Measurements from ENCODE around the gene CMYA5. TPM values are rescaled to one million over a fixed set of nuclear protein-coding genes. Genes with fewer than 3 reads are reported as not detected.

Gene CMYA5
- total RNA-seq, 6 experiments from 2014 or later = 0.31 to 0.87 (median 0.43) TPM

DNA sequence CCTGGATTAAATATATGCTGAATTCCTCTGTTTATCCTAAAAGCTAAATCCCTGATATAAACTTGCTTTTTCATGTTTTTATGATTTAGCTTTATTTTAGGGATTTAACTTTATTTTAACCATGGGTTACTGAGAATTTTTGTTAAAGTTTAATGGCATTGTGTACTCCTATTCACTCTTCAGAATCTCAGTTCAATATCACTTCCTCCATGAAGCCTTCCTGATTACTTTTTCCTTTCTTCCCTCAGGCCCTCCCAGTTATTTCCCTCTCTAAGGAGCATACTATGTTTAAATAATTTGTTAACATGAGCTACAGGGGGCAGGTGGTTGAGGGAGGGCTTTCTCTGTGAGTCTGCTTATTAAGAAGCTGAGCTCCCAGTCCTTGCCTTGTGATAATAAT lies 151.5 kb downstream of the CMYA5 start:
- DNase-seq = no peak
- no peak overlapping the region for H3K4me3 Mint-ChIP-seq

DNA sequence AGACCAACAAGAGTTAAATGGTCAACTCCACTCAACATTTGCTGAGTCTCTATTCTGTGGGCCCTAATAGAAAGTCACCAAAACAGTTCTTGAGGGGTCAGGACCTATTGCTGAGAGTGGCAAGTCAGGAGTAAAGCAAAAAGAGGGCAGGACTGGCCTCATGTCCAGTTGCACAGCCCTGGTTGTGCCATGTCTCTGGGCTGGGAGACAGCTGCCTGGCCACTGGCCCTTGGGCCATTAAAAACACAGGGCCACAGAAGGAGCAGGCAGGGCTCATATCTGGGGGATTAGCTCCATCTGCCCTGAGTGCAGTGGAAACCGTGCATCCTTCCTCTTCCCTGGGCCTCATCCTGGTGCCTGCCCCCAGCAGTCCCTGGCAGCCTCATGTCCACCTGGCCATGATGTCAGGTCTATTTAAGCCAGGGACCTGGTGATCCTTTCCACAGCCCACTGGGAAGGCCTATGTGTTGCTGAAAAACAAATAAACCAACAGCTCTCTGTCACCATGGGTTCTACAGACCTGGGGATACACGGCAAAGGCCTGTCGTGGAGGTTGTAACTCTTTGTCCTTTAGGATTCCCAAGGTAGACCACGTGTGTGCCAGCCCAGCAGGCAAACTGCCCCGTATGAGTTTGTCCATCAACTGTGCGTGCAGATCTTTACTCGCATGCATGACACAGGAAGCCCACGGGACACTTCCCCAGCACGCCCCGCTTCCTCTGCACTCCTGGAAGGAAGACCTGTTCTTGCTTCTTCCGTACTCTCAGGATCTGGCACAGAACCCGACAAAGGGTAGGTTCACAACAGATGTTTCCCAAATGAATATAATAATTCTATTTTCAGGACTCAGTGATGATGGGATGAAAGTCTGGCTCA lies 152.6 kb downstream of the CMYA5 start:
- TF ChIP-seq, protein P1, sequence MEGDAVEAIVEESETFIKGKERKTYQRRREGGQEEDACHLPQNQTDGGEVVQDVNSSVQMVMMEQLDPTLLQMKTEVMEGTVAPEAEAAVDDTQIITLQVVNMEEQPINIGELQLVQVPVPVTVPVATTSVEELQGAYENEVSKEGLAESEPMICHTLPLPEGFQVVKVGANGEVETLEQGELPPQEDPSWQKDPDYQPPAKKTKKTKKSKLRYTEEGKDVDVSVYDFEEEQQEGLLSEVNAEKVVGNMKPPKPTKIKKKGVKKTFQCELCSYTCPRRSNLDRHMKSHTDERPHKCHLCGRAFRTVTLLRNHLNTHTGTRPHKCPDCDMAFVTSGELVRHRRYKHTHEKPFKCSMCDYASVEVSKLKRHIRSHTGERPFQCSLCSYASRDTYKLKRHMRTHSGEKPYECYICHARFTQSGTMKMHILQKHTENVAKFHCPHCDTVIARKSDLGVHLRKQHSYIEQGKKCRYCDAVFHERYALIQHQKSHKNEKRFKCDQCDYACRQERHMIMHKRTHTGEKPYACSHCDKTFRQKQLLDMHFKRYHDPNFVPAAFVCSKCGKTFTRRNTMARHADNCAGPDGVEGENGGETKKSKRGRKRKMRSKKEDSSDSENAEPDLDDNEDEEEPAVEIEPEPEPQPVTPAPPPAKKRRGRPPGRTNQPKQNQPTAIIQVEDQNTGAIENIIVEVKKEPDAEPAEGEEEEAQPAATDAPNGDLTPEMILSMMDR (IDR thresholded peaks at IDR 0.05) = no peak
- Mint-ChIP-seq H3K27me3 (ENCODE audit: insufficient read depth) (peaks cover 16% of the 10 kb centered on the region), H3K36me3 (ENCODE audit: low read depth) (no peaks in the 10 kb centered on the region), H3K9me3 (no peaks in the 10 kb centered on the region), H3K27ac (no peak overlapping the region), H3K4me3 (no peak overlapping the region), H3K4me1 (ENCODE audit: low read depth) (peaks cover 30% of the 10 kb centered on the region)
- DNase-seq = no peak

More for the DNA sequence above, 151.5 kb downstream of the CMYA5 start:
- no peaks in the 10 kb centered on the region for H3K36me3 Mint-ChIP-seq (ENCODE audit: low read depth)
- H3K9me3 Mint-ChIP-seq = no peaks in the 10 kb centered on the region
- TF ChIP-seq, protein P1 (IDR thresholded peaks at IDR 0.05) = no peak
- H3K27me3 Mint-ChIP-seq (ENCODE audit: insufficient read depth) = peaks cover 16% of the 10 kb centered on the region
- H3K27ac Mint-ChIP-seq = no peak overlapping the region
- peaks cover 28% of the 10 kb centered on the region for H3K4me1 Mint-ChIP-seq (ENCODE audit: low read depth)

DNA sequence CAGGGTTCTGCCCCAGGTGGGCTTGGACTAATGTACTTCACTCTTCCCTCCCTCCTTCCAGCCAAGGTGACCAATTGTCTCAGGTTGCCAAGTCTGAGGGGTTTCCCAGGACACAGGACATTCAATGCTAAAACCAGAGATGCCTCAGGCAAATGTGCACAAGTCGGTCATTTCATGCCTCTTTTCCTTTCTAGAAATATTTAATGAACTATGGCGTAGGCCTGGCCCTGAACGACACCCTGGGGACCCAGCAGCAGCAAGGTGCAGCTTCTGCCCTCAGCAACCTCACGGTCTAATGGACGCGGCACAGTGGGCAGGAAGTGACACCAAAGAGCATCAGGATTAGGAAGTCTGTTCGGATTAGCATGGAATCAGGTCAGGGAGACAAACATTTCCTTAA lies 153.4 kb downstream of the CMYA5 start:
- no peaks in the 10 kb centered on the region for H3K36me3 Mint-ChIP-seq (ENCODE audit: low read depth)
- H3K4me1 Mint-ChIP-seq (ENCODE audit: low read depth) = peaks cover 30% of the 10 kb centered on the region
- H3K9me3 Mint-ChIP-seq = no peaks in the 10 kb centered on the region
- no peak for DNase-seq
- H3K27me3 Mint-ChIP-seq (ENCODE audit: insufficient read depth) = peaks cover 10% of the 10 kb centered on the region
- no peak overlapping the region for H3K27ac Mint-ChIP-seq
- TF ChIP-seq, protein P1 (IDR thresholded peaks at IDR 0.05) = no peak
- no peak overlapping the region for H3K4me3 Mint-ChIP-seq

DNA sequence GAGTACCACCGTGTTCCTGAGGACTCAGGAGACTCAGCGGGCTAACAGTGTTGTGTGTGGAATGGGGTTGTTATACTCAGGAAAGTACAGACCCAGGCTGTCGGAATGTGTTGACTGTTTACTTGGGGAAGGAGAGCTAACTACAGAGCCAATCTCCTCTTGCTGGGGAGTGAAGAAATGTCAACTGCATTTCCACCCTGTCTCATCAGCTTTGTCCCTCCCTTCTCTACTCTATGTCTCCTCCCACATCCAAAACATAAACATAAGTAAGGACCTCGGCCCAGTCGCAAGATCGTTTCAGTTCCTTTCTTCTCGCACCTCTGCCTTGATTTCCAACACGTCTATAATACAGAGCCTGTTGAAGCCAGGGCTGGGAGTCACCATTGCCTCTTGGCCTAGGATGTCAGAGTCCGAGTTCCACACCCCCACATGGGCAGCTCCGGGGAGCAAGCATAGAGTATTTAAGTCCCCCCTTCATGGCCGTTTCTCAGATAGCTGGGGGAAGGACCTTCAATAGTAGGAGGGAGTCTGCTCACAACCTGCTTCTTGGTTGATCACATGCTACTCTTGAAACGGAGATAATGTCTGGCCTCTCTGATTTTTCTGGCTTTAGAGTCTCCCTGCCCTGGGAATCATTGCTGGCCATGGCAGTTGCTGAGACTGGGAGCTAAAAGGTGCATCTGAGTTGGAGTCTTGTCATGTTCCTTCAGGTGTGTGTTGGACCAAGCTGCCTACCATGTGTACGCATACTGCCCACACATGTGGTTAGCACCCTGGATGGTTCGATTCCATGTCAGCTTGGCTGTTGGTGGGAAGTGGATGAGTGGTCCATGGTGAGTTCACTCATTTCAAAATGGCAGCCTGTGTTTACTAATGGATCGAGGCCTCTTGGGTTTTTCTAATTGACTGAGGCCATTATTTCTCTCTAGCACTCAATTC lies 154.1 kb downstream of the CMYA5 start:
- H3K4me3 Mint-ChIP-seq = no peak overlapping the region
- TF ChIP-seq, protein P1 (IDR thresholded peaks at IDR 0.05) = no peak
- peaks cover 8% of the 10 kb centered on the region for H3K27me3 Mint-ChIP-seq (ENCODE audit: insufficient read depth)
- no peaks in the 10 kb centered on the region for H3K9me3 Mint-ChIP-seq
- peaks cover 30% of the 10 kb centered on the region for H3K4me1 Mint-ChIP-seq (ENCODE audit: low read depth)
- no peak for DNase-seq
- H3K27ac Mint-ChIP-seq = no peak overlapping the region
- H3K36me3 Mint-ChIP-seq (ENCODE audit: low read depth) = no peaks in the 10 kb centered on the region

DNA sequence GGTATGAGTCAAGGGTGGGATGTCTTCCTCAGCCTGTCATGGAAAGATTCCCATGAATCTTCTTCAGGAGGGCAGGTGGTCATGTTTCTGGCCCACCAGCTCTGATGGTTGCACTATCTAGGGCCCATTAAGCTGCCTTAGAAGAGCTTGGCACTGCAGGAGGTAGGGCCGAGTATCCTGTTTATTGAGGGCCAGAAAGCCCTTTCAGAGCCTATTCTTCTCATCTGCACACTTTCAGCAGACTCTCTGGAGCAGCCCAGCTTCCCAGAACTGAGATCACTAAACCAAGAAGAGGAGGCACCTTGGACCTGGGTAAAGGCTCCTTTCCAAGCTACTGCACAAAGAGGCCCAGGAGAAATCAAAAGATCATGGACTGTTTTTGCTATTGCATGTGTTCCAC lies 154.9 kb downstream of the CMYA5 start:
- Mint-ChIP-seq H3K9me3 (no peaks in the 10 kb centered on the region), H3K36me3 (ENCODE audit: low read depth) (no peaks in the 10 kb centered on the region), H3K27me3 (ENCODE audit: insufficient read depth) (peaks cover 12% of the 10 kb centered on the region), H3K4me3 (no peak overlapping the region), H3K27ac (no peak overlapping the region), H3K4me1 (ENCODE audit: low read depth) (peaks cover 30% of the 10 kb centered on the region)
- no peak for DNase-seq
- TF ChIP-seq, protein P1 (IDR thresholded peaks at IDR 0.05) = no peak

All from HFFc6 (cell line).